Stomach smooth muscle (tissue), 2 donors: ENCODE measurements around the gene CCDC116.
"Not testable (repeated sequence)": the region's sequence is repeated elsewhere in the genome, so short reads cannot be mapped to it uniquely, and the experiment has no call there.

Source experiments
- H3K27ac ChIP-seq: one replicate; pipeline ENCODE4 v1.7.0; 2013; ENCODE audit warnings: mild to moderate bottlenecking, low read length, inconsistent platforms
- H3K27me3 ChIP-seq, 2 donors: one replicate each; pipeline ENCODE4 v1.7.0; 2013; ENCODE audit warnings: low read length in 2 of 2; ENCODE audit not compliant: insufficient read depth in 2 of 2, control insufficient read depth in 1 of 2
- H3K36me3 ChIP-seq, 2 donors: one replicate each; pipeline ENCODE4 v1.7.0; 2013; ENCODE audit warnings: low read length in 2 of 2; ENCODE audit not compliant: control insufficient read depth in 2 of 2, insufficient read depth in 2 of 2
- H3K4me1 ChIP-seq: one replicate; pipeline ENCODE4 v1.7.0; 2013; ENCODE audit warnings: low read length; ENCODE audit not compliant: control insufficient read depth, insufficient read depth
- H3K4me3 ChIP-seq, 2 donors: one replicate each; pipeline ENCODE4 v1.7.0; 2013; ENCODE audit warnings: low read length in 2 of 2
- H3K9ac ChIP-seq, 2 donors: one replicate each; pipeline ENCODE4 v1.7.0; 2013; ENCODE audit warnings: low read length in 2 of 2, mild to moderate bottlenecking in 1 of 2
- H3K9me3 ChIP-seq, 2 donors: one replicate each; pipeline ENCODE4 v1.7.0; 2013; ENCODE audit warnings: low read length in 2 of 2; ENCODE audit not compliant: control insufficient read depth in 2 of 2
- donor health status: healthy.
- donor health status: Pancreatic carcinoma.

Gene CCDC116

DNA sequence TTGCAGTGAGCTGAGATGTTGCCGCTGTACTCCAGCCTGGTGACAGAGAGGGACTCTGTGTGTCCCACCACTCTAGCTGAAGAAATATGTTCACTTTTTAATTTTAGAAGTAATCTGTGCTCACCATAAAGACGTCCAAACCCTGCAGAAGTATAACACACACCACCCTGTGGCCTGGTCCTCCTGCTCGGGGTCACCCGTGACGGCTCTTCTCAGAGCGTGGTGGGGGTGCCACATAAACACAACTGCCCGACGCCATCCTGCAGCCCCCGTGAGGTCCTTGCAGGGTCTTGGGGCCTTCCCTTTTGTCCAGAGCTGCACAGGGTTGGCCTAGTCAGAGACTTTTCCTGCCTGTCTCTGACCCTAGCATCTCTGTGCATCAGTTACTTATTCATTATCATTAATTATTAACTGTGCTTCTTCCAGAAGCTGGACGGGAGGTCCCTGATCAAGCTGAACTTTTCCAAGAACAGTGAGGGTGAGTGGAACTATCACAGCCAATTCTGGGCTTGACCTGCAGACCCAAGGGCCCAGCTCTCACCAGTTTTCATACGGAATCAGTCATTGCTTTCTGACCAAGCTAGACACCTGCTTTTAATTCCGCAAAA is 42.2 kb downstream of the CCDC116 start:
- Histone ChIP-seq H3K4me1 (no peaks in the 10 kb centered on the region), H3K27ac (no peak overlapping the region), H3K36me3 (peaks cover 38 to 39% of the 10 kb centered on the region in 2 donors), H3K9me3 (no peaks in the 10 kb centered on the region), H3K9ac (no peak overlapping the region), H3K27me3 (no peaks in the 10 kb centered on the region), H3K4me3 (no peak overlapping the region)

DNA sequence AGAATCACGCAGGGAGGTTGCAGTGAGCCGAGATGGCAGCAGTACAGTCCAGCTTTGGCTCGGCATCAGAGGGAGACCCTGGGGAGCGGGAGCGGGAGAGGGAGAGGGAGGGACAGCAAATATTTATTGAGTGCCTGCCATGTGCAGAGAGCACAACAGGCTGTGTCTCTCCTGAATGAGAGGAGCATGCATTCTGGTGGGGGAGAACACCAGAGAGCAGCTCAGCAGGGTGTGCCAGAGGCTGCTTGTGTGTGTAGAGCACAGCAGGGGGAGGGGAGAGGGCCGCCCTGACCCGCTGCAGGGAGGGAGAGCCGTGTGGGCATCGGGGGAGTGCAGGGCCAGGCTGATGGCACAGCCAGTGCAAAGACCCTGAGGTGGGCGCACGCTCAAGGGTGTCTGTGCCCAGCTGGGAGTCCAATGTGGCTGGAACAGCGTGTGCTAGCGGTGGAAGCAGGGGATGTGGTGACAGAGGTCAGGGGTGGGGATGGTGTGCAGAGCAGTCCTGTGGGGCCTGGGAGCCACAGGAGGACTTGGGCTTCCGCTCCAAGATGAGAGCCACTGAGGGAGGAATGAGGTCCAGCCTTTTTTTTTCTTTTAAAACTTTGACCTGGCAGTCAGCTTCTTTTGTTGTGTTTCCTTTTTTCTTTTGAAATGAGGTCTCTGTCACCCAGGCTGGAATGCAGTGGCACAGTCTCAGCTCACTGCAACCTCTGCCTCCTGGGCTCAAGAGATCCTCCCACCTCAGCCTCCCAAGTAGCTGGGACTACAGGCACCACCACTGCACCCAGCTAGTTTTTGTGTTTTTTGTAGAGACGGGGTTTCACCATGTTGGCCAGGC is 45.3 kb downstream of the CCDC116 start:
- H3K9ac ChIP-seq = no peak overlapping the region
- no peak overlapping the region for H3K4me3 ChIP-seq
- H3K9me3 ChIP-seq = no peaks in the 10 kb centered on the region
- no peaks in the 10 kb centered on the region for H3K27me3 ChIP-seq
- H3K27ac ChIP-seq = no peak overlapping the region
- H3K36me3 ChIP-seq = peaks cover 32% of the 10 kb centered on the region in 2 donors
- no peaks in the 10 kb centered on the region for H3K4me1 ChIP-seq

DNA sequence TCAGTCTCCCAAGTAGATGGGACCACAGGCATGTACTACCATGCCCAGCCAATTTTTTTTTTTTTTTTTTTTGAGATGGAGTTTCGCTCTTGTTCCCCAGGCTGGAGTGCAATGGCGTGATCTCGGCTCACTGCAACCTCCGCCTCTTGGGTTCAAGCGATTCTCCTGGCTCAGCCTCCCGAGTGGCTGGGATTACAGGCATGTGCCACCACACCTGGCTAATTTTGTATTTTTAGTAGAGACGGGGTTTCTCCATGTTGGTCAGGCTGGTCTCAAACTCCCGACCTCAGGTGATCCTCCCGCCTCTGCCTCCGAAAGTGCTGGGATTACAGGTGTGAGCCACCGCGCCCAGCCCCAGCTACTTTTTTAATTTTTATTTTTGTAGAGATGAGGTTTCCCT is 46.3 kb downstream of the CCDC116 start:
- H3K9ac ChIP-seq, H3K4me1 ChIP-seq, H3K4me3 ChIP-seq, H3K9me3 ChIP-seq, H3K27me3 ChIP-seq, H3K27ac ChIP-seq: not testable (repeated sequence)
- H3K36me3 ChIP-seq = peaks cover 27 to 32% of the 10 kb centered on the region in 2 donors

DNA sequence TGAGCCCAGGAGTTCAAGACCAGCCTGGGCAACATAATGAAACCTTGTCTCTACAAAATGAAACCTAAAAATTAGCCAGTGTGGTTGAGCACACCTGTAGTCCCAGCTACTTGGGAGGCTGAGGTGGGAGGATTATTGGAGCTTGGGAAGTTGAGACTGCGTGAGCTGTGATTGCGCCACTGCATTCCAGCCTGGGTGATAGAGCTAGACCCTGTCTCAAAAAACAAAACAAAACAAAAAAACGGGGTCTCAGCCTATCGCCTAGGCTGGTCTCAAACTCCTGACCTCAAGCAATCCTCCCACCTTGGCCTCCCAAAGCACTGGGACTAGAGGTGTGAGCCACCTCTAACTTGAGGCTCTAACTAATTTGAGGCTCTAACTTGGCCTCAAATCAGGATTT is 46.8 kb downstream of the CCDC116 start:
- H3K27ac ChIP-seq = no peak overlapping the region
- no peaks in the 10 kb centered on the region for H3K4me1 ChIP-seq
- peaks cover 23 to 32% of the 10 kb centered on the region in 2 donors for H3K36me3 ChIP-seq
- H3K27me3 ChIP-seq = no peaks in the 10 kb centered on the region
- H3K9me3 ChIP-seq = no peaks in the 10 kb centered on the region
- no peak overlapping the region for H3K4me3 ChIP-seq
- no peak overlapping the region for H3K9ac ChIP-seq

DNA sequence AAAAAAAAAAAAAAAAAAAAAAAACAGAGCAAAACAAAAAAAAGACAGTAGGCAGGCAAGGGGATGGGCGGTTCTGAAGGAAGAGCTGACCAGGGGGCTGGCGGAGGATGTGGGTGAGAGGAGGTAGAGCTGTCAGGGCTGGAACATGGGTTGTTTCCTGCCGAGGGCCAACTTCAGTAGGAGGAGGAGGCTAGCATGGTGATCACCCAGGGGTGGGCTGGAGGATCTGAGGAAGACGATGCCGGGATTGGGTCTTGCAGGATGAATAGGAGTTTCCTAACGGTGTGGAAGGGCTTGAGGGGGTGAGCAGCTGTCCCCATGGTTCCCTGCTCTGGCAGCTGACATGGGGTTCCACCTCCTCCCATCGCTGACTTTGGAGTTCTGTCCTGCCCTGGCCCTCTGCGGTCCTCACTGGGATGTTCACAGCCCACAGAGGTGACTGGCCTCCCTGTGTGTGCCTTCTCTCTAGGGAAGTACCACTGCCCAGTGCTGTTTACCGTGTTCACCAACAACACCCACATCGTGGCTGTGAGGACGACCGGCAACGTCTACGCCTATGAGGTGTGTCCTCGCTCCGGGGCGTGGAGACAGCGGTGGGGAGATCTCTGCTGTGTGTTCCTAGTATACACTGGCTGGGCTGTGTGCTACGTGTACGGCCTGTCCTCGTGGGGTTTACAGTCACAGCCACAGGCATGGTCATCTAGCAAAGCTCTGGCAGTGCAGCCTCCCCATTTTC is 48.4 kb downstream of the CCDC116 start:
- H3K36me3 ChIP-seq = peaks cover 17 to 19% of the 10 kb centered on the region in 2 donors
- H3K4me3 ChIP-seq = no peak overlapping the region

DNA sequence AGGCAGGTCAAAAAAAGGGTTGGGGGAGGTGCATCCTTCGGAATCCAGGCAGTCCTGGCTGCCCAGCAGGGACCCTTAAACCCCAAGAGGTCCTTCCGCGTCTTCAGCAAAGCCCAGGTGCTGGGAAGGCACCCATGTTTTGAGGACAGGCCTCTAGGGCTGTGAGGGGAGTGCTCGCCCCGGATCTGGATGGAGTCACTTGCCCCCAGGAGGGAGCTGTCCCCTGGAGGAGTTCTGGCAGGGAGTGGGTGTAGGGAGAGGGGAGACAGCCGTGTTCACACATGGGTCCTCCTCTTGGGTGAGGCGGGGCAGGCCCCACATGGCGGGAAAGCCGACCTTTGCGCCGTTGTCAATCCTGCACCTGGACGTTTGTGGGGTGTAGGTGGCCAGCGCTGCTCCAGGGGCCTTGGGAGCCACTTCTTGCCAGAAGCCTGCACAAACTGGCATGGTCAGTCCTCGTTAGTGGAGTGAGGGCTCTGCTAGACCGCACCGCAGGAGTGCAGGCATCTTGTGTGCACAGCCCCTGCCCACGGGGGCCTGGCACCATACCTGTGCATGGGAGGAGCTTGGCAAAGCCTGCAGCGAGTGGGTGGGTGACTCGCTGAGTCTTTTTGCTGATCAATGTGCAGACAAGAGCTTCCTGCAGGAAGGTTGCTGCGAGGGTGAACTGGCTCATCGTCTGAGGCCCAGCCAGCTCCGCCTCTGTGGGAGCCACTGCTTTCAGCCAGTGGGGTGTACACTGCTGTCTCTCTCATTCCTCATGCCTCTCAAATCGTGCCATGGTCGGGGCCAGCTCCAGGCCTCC is 49.2 kb downstream of the CCDC116 start:
- H3K9me3 ChIP-seq = no peaks in the 10 kb centered on the region
- H3K36me3 ChIP-seq = peaks cover 17 to 26% of the 10 kb centered on the region in 2 donors
- no peak overlapping the region for H3K4me3 ChIP-seq
- H3K4me1 ChIP-seq = no peaks in the 10 kb centered on the region
- no peak overlapping the region for H3K9ac ChIP-seq
- H3K27ac ChIP-seq = no peak overlapping the region
- H3K27me3 ChIP-seq = no peaks in the 10 kb centered on the region

More for the DNA sequence above, 48.4 kb downstream of the CCDC116 start:
- Histone ChIP-seq H3K4me1 (no peaks in the 10 kb centered on the region), H3K27me3 (no peaks in the 10 kb centered on the region), H3K27ac (no peak overlapping the region), H3K9ac (no peak overlapping the region), H3K9me3 (no peaks in the 10 kb centered on the region)

DNA sequence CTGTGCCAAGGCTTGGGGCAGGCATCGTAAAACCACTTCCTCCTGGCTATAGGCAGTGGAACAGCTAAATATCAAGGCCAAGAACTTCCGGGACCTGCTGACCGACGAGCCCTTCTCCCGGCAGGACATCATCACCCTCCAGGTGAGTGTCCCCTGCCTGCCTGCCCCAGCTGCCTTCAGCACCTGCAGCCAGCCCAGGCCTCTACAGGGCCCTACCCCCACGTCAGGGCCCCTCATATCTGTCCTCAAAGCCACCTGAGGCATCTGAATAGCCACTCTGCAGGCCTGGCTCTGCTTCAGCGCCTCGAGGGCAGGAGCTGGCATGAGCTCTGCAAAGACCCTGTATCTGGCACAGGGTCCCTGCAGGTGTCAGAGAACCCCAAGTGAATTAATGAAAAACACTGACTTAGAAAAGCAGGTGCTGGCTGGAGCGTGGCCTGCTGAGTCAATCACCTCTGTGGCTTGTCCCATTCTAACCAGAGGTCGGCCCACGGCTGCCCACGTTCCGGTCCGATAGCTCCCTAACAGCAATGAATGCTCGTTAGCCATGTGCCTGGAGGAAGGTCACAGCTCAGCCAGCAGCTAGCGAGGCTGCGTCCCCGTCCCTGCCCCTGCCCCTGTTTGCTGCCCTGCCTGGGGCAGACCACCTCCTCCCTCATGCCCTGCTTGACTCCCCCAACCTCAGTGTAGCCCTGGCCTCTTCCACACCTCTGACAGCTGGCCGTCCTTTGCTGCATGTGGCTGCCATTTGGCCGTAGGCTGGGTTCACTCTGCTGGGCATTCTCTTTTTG is 50.0 kb downstream of the CCDC116 start:
- Histone ChIP-seq H3K4me3 (no peak overlapping the region), H3K27me3 (no peaks in the 10 kb centered on the region), H3K36me3 (peaks cover 17 to 31% of the 10 kb centered on the region in 2 donors), H3K27ac (no peak overlapping the region), H3K4me1 (no peaks in the 10 kb centered on the region), H3K9ac (no peak overlapping the region), H3K9me3 (no peaks in the 10 kb centered on the region)

DNA sequence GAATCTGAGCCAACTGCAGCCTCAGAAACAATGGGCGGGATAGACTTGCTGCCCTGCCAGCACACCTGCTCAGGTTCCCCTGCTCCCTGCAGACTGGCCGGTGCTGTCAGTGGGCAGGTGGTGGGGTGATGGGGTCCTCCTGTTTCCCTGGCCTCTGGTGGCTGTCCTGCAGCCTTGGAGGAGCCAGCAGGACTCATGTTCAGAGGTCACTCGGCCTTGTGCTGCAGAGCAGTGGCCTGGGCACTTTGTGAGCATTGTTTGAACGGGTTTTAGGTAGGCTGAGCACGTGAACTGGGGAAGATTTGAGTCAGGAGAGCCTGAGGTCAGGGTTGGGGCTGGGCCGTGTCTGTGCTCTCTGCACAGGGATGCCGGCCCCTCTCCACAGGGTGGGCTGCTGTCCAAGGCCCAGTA is 50.8 kb downstream of the CCDC116 start:
- Histone ChIP-seq H3K9ac (no peak overlapping the region), H3K4me1 (no peaks in the 10 kb centered on the region), H3K36me3 (peaks cover 17 to 37% of the 10 kb centered on the region in 2 donors), H3K27me3 (no peaks in the 10 kb centered on the region), H3K9me3 (no peaks in the 10 kb centered on the region), H3K27ac (no peak overlapping the region), H3K4me3 (no peak overlapping the region)

DNA sequence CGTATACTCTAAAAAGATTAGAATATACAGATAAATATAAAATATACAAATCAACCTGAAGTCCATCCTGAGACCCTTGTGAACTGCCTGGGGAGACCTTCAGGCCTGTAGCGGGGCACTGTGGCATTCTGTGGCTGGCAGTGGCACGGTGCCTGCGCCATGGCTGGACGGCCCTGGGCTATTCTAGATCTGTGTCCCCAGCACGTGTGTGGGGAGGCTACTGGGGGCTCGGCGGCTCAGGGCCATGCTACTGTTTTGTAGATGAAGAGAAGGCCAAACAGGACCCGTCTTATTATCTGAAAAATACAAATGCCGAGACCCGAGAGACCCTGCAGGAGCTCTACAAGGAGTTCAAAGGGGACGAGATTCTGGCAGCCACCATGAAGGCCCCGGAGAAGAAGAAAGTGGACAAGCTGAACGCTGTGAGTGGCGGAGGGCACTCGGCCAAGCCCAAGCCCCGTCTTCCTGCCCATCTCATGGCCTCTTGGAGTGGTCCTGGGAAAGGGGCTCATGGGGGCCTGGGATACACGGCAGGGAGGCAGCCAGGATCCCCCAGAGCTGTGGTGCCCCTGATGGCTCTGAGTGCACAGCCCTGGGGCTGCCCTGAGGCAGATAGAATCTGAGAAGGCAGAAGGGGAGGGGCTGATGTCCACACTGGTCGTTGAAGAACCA is 52.1 kb downstream of the CCDC116 start:
- no peaks in the 10 kb centered on the region for H3K27me3 ChIP-seq
- no peak overlapping the region for H3K9ac ChIP-seq
- no peaks in the 10 kb centered on the region for H3K9me3 ChIP-seq
- H3K4me3 ChIP-seq = no peak overlapping the region
- H3K27ac ChIP-seq = no peak overlapping the region
- H3K36me3 ChIP-seq = peaks cover 20 to 42% of the 10 kb centered on the region in 2 donors
- H3K4me1 ChIP-seq = no peaks in the 10 kb centered on the region
